Omental fat pad (tissue), 4 donors: Measurements from ENCODE around the gene RHBG. TPM values are rescaled to one million over a fixed set of nuclear protein-coding genes. Genes with fewer than 3 reads are reported as not detected.
A peak's percentile ranks its signal among the peaks of the same experiment; 100 is the strongest.
"Not testable (repeated sequence)": the region's sequence is repeated elsewhere in the genome, so short reads cannot be mapped to it uniquely, and the experiment has no call there.

Experiments used
- ATAC-seq: fragments of 150-250 bp; one replicate; pipeline ENCODE4 v1.9.1; 2016; ENCODE audit warnings: mild to moderate bottlenecking, moderate library complexity; ENCODE audit not compliant: low FRiP score
- DNase-seq: peaks from one replicate; pipeline ENCODE4 v3.0.0-alpha.2; 2019; ENCODE audit warnings: low spot score
- total RNA-seq, 4 donors: library from RNA; depleted of rRNA; stranded (reverse); fragments of >200 nt; gene quantifications; one replicate each; pipeline ENCODE4 v1.1.0, GENCODE V29; 2016
- TF ChIP-seq, protein P1 (sequence below), 3 donors: fragments of 450-650 bp; IDR thresholded peaks; one replicate each; pipeline ENCODE4 v1.5.1; 2016 to 2017; ENCODE audit warnings: antibody characterized with exemption in 3 of 3, mild to moderate bottlenecking in 3 of 3, moderate library complexity in 2 of 3

RHBG gene
- total RNA-seq, 4 donors from 2014 or later = not detected

DNA sequence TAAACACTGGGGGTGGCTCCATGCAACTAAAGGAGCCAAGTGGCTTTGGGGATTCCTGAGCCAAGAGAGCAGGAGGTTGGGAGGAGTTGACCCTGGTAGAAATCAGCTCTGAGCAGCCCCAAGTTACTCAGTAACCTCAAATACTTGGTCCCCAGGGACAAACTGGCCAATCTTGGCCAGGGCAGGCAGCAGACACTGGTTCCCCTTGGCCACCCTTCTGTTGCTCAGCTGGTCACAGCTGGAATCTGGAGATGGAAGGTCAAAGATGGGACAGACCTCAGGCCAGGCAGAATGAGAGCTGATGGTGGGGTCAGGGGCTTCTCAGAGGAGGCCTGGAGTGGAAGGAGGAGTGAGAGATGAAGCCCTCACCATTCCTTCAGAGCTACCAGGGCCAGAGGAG lies 3.3 kb upstream of the RHBG start:
- ATAC-seq (no peak), DNase-seq (no peak)
- TF ChIP-seq, protein P1, sequence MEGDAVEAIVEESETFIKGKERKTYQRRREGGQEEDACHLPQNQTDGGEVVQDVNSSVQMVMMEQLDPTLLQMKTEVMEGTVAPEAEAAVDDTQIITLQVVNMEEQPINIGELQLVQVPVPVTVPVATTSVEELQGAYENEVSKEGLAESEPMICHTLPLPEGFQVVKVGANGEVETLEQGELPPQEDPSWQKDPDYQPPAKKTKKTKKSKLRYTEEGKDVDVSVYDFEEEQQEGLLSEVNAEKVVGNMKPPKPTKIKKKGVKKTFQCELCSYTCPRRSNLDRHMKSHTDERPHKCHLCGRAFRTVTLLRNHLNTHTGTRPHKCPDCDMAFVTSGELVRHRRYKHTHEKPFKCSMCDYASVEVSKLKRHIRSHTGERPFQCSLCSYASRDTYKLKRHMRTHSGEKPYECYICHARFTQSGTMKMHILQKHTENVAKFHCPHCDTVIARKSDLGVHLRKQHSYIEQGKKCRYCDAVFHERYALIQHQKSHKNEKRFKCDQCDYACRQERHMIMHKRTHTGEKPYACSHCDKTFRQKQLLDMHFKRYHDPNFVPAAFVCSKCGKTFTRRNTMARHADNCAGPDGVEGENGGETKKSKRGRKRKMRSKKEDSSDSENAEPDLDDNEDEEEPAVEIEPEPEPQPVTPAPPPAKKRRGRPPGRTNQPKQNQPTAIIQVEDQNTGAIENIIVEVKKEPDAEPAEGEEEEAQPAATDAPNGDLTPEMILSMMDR (IDR thresholded peaks at IDR 0.05) = no peak

DNA sequence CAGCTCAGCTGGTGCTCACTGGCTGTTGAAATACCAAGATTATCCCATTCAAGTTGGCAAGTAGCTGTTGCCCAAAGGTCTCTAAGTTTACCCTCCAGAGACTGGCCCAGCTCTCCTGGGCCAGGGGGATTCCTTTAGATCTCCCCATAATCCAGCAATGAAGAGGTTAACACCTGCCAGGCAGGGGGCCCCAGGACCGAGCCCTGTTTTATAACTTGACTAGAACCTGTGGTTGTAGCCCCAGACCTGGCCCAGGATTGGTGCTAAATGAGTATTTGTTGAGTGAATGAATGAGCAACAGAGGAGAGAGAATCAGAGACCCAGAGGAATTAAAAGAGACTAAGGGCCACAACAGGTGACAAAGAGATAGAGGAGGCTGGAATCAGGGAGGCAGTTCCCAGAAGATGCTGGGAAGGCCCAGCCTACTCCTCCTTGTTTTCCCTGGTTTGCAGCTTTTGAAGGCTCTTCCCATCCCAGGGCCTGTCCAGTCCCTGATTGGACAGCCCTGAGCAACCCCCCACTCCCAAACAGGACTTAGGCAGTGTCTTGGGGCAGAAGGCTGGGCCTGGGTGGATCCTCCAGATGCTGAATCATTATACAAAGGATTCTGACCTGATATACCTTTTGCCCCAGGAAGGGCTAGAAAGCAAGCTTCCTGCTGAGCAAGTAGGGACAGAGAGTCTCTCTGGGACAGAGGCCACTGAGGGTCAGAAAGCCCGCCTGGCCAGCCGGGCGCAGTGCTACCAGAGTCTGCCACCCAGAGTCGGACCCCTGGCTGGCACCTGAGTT lies 2.4 kb upstream of the RHBG start:
- ATAC-seq (no peak), DNase-seq (no peak)
- TF ChIP-seq, protein P1 (IDR thresholded peaks at IDR 0.05) = no peak

DNA sequence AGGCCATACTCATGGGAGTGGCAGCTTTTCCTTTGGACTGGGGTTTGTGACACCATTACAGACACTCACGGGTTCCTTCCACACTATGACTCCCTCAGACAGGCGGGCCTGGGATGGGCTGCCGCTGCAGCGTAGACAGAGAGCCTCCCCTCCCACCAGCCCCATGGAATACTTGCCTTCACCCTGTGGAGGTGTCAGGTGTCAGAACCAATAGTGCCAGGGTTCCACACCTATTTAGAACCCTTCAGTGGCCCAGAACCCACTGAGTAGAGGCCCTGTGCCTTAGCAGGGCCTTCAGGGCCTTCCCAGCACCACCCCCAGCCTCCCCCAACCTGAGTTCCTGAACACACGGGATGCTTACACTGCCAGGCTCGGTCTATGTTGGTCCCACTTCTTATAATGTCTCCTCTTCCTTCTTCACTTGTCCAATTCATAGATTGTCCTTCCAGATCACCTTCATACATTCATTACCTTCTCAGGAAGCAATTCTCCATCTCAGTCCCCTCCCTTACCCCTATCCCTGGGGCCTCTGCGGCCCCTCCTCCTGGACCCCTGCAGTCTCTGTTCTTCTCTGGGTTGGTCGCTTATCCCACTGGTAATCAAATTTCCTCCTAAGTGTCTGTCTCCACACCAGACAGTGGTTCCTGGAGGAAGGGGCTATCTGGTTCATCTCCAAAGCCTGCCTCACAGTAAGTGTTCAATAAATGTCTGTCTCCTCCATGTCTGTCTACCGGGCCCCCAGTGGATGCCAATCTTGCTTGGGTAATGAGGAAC lies 1.4 kb upstream of the RHBG start:
- DNase-seq = no peak
- no peak for ATAC-seq
- TF ChIP-seq, protein P1 (IDR thresholded peaks at IDR 0.05) = no peak

DNA sequence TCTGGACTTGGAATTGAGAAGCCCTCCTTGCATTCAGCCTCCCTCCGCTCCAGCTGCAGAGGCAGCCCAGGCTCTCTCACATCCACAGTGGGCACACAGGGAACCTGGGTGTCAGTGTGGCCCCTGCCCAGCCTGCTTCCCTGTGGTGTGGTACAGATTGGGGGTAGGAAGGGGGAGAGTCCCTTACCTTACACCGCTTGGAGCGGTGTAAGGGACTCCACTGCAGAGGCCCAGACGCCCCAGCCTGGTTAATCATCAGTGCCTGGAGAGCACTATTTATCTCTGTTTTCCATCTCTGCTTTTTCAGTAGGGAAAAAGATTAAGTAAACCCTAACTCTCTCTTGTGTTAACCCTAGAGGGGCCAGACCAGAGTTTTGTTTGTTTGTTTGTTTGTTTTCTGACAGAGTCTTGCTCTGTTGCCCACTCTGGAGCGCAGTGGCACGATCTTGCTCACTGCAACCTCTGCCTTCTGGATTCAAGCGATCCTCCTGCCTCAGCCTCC lies 803 bp upstream of the RHBG start:
- ATAC-seq (no peak), DNase-seq (no peak)
- TF ChIP-seq, protein P1 (IDR thresholded peaks at IDR 0.05) = no peak

DNA sequence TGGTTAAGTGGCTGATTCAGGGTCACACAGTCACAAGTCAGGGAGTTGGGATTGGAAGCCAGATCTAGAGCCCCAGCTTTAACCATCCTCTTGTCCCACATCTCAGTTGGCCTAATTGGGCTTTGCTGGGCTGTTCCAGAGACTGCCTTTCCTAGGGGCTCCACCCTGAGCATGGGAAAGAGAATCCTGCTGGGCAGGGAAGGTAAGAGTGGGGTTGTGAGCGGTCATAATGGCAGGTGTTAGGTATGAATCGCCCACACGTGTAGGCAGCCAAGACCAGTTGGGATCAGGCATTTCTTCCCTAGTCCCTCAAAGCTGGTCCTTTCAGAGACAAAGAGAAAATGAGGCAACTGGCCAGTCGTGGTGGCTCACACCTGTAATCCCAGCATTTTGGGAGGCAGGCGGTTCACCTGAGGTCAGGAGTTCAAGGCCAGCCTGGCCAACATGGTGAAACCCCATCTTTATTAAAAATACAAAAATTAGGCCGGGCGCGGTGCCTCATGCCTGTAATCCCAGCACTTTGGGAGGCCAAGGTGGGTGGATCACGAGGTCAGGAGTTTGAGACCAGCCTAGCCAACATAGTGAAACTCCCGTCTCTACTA lies 775 bp downstream of the RHBG start:
- not testable (repeated sequence) for DNase-seq, ATAC-seq

DNA sequence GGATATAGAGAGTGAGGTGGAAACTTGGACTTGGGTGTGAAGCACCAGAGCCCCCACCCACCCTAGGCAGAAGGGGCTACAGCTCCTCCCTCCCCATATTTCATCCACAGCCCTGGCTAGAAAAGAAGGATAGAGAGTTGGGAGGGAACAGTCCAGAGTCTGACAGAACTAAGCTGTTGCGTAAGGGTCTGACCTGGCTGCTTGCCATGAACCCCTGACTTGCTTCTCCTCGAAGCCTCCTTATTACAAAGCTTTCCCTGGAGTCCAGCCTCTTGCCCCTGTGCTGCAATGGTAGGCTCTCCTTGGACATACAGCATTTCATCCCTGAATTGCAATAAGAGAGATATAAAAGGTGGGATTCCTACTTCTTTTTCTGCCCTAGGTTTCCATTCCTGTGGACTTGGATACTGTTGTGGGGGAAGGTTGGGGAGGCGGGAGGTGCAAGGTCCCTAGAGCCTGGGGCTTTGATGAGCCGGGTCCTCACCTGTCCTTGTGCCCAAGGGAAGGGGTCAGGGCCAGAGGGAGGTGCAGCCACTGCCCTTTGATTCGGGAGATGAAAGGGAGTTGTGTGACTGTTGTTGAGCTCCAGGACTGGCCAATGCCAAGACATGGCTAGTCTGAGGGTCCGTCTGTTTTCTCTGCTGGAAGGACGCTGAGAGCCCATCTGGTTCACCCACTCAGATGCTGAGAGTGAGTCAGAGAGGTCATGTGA lies 2.7 kb downstream of the RHBG start:
- DNase-seq (peak; percentile 71), ATAC-seq (peak; percentile 26)
- TF ChIP-seq, protein P1 (IDR thresholded peaks at IDR 0.05) = no peak

DNA sequence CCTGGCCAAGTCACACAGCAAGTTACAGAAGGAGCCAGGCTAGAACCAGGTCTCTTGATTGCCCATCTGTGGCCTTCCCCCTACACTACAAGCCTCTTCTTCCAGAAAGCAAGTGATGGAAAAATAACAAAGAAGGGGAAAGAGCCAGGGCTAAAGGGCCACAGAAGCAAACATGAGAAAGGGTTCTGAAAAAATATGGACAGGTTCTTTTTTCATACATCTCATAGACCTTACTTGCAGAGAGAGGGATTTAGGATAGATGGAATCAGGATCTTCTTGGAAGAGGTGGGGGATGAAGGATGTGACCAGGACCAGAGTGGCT lies 3.2 kb downstream of the RHBG start:
- ATAC-seq = no peak
- TF ChIP-seq, protein P1 (IDR thresholded peaks at IDR 0.05) = no peak
- no peak for DNase-seq
